ENCODE results near the gene SUCLG1. TPM values are rescaled to one million over a fixed set of nuclear protein-coding genes. Genes with fewer than 3 reads are reported as not detected.

The SUCLG1 gene
- total RNA-seq, 1 donor from 2014 or later = 63.8 TPM

GRCh38 chr2:84441505-84441904 is 17.6 kb downstream of the SUCLG1 start:
- intact Hi-C loops (cut with DNase I) = no loop called here
- H3K4me1 ChIP-seq = peaks cover 4% of the 10 kb centered on the region
- no peaks in the 10 kb centered on the region for H3K27me3 ChIP-seq
- peaks cover 0 to 79% of the 10 kb centered on the region in 2 donors for H3K36me3 ChIP-seq
- no peak overlapping the region for H3K27ac ChIP-seq
- no peak for DNase-seq (ENCODE audit: extremely low spot score in 2 of 2)
- H3K9me3 ChIP-seq = no peaks in the 10 kb centered on the region
- TF ChIP-seq CTCF (IDR thresholded peaks at IDR 0.05) (no peak), POLR2AphosphoS5 (IDR thresholded peaks at IDR 0.05; ENCODE audit: insufficient read depth in 1 of 2, low read depth in 1 of 2) (no peak), POLR2A (IDR thresholded peaks at IDR 0.05) (no peak)
- no peak overlapping the region for H3K4me3 ChIP-seq

- Histone ChIP-seq H3K36me3 (peaks cover 0 to 75% of the 10 kb centered on the region in 2 donors), H3K4me1 (peaks cover 9% of the 10 kb centered on the region), H3K27ac (no peak overlapping the region), H3K4me3 (no peak overlapping the region), H3K27me3 (no peaks in the 10 kb centered on the region), H3K9me3 (no peaks in the 10 kb centered on the region)
- TF ChIP-seq CTCF (IDR thresholded peaks at IDR 0.05) = no peak
- TF ChIP-seq POLR2AphosphoS5 (IDR thresholded peaks at IDR 0.05; ENCODE audit: insufficient read depth in 1 of 2, low read depth in 1 of 2) = no peak
- TF ChIP-seq POLR2A (IDR thresholded peaks at IDR 0.05) = no peak
- no peak for DNase-seq (ENCODE audit: extremely low spot score in 2 of 2)
- intact Hi-C loops (cut with DNase I) = no loop called here
Observed at GRCh38 chr2:84441036-84441435, 18.0 kb downstream of the SUCLG1 start.

- Histone ChIP-seq H3K27ac (no peak overlapping the region), H3K36me3 (peaks cover 0 to 78% of the 10 kb centered on the region in 2 donors), H3K27me3 (no peaks in the 10 kb centered on the region), H3K9me3 (no peaks in the 10 kb centered on the region), H3K4me1 (peaks cover 15% of the 10 kb centered on the region), H3K4me3 (no peak overlapping the region)
- intact Hi-C loops (cut with DNase I) = no loop called here
- TF ChIP-seq POLR2A (IDR thresholded peaks at IDR 0.05) = no peak
- no peak for TF ChIP-seq CTCF (IDR thresholded peaks at IDR 0.05)
- TF ChIP-seq POLR2AphosphoS5 (IDR thresholded peaks at IDR 0.05; ENCODE audit: insufficient read depth in 1 of 2, low read depth in 1 of 2) = no peak
- no peak for DNase-seq (ENCODE audit: extremely low spot score in 2 of 2)
Observed at GRCh38 chr2:84435345-84436025, 23.6 kb downstream of the SUCLG1 start.

- no peak for TF ChIP-seq POLR2A (IDR thresholded peaks at IDR 0.05)
- Histone ChIP-seq H3K9me3 (no peaks in the 10 kb centered on the region), H3K4me3 (no peak overlapping the region), H3K27me3 (no peaks in the 10 kb centered on the region), H3K27ac (no peak overlapping the region), H3K4me1 (no peaks in the 10 kb centered on the region), H3K36me3 (peaks cover 0 to 68% of the 10 kb centered on the region in 2 donors)
- intact Hi-C loops (cut with DNase I) = no loop called here
- no peak for DNase-seq (ENCODE audit: extremely low spot score in 2 of 2)
Observed at GRCh38 chr2:84429328-84429727, 29.8 kb downstream of the SUCLG1 start.

GRCh38 chr2:84427235-84428138 is 31.6 kb downstream of the SUCLG1 start:
- H3K4me1 ChIP-seq = no peaks in the 10 kb centered on the region
- H3K27me3 ChIP-seq = no peaks in the 10 kb centered on the region
- TF ChIP-seq POLR2A (IDR thresholded peaks at IDR 0.05) (no peak), POLR2AphosphoS5 (IDR thresholded peaks at IDR 0.05; ENCODE audit: insufficient read depth in 1 of 2, low read depth in 1 of 2) (no peak), CTCF (IDR thresholded peaks at IDR 0.05) (no peak)
- H3K27ac ChIP-seq = no peak overlapping the region
- H3K36me3 ChIP-seq = peaks cover 0 to 58% of the 10 kb centered on the region in 2 donors
- H3K4me3 ChIP-seq = no peak overlapping the region
- no peak for DNase-seq (ENCODE audit: extremely low spot score in 2 of 2)
- intact Hi-C loops (cut with DNase I) = no loop called here
- no peaks in the 10 kb centered on the region for H3K9me3 ChIP-seq

All from vagina (tissue), 2 donors.